MG63 (cell line): Measurements from ENCODE around the gene ZFP3. TPM values are rescaled to one million over a fixed set of nuclear protein-coding genes. Genes with fewer than 3 reads are reported as not detected.
A peak's percentile ranks its signal among the peaks of the same experiment; 100 is the strongest.
"Not testable (repeated sequence)": the region's sequence is repeated elsewhere in the genome, so short reads cannot be mapped to it uniquely, and the experiment has no call there.

Experiments used
- DNase-seq: peaks from one replicate; pipeline ENCODE4 v3.0.0-alpha.2; 2020
- H3K27me3 ChIP-seq: fragments of 250-450 bp; sonication (Bioruptor Pico); 2 replicates; pipeline ENCODE4 v1.5.1; 2020; ENCODE audit warnings: mild to moderate bottlenecking, moderate library complexity
- H3K36me3 ChIP-seq: fragments of 250-450 bp; sonication (Bioruptor Pico); 2 replicates; pipeline ENCODE4 v1.5.1; 2020; ENCODE audit warnings: mild to moderate bottlenecking, moderate library complexity
- H3K4me3 ChIP-seq: fragments of 250-450 bp; sonication (Bioruptor Pico); 2 replicates; pipeline ENCODE4 v1.5.1; 2020; ENCODE audit warnings: mild to moderate bottlenecking, moderate library complexity
- H3K9me3 ChIP-seq: fragments of 250-450 bp; sonication (Bioruptor Pico); 2 replicates; pipeline ENCODE4 v1.5.1; 2020; ENCODE audit warnings: mild to moderate bottlenecking, moderate library complexity
- total RNA-seq: library from RNA; depleted of rRNA; stranded (reverse); fragments of >200 nt; shearing (Covaris generic); gene quantifications from 2 replicates; pipeline ENCODE4 v1.2.3, GENCODE V29; 2014; ENCODE audit warnings: low replicate concordance; rRNA removed

ZFP3 gene
- total RNA-seq, result 0.40 and 1.4 TPM in 2 replicates

- no peaks in the 10 kb centered on the region for H3K27me3 ChIP-seq
- DNase-seq, result peak; percentile 48
- H3K4me3 ChIP-seq, result peak within 1 kb of the TSS; percentile 44
- no peaks in the 10 kb centered on the region for H3K36me3 ChIP-seq
- H3K9me3 ChIP-seq, result no peaks in the 10 kb centered on the region
These were observed at the start of gene ZFP3 for GRCh38 chr17:5078106-5079028. TSS of gene ZFP3 (plus strand) at chr17:5078467. CDS start at chr17:5091505, 13,038 bp downstream.

GRCh38 chr17:5030168-5030567 is 48.1 kb upstream of the ZFP3 start:
- H3K9me3 ChIP-seq, H3K4me3 ChIP-seq, H3K27me3 ChIP-seq, DNase-seq, H3K36me3 ChIP-seq: not testable (repeated sequence)

GRCh38 chr17:5031365-5032082 is 46.7 kb upstream of the ZFP3 start:
- DNase-seq, result peak; percentile 72
- peak overlapping the region; percentile 36 for H3K4me3 ChIP-seq
- H3K27me3 ChIP-seq, result no peaks in the 10 kb centered on the region
- H3K36me3 ChIP-seq, result no peaks in the 10 kb centered on the region
- H3K9me3 ChIP-seq, result no peaks in the 10 kb centered on the region

- no peak overlapping the region for H3K4me3 ChIP-seq
- no peak for DNase-seq
- no peaks in the 10 kb centered on the region for H3K36me3 ChIP-seq
- H3K9me3 ChIP-seq, result no peaks in the 10 kb centered on the region
- no peaks in the 10 kb centered on the region for H3K27me3 ChIP-seq
These were observed 45.4 kb upstream of the ZFP3 start for GRCh38 chr17:5032865-5033264.

- DNase-seq, result no peak
- H3K9me3 ChIP-seq, result no peaks in the 10 kb centered on the region
These were observed 44.8 kb upstream of the ZFP3 start for GRCh38 chr17:5033352-5034015.

GRCh38 chr17:5034063-5034462 is 44.2 kb upstream of the ZFP3 start:
- no peak overlapping the region for H3K4me3 ChIP-seq
- no peaks in the 10 kb centered on the region for H3K36me3 ChIP-seq
- H3K27me3 ChIP-seq, result no peaks in the 10 kb centered on the region
- no peak for DNase-seq
- H3K9me3 ChIP-seq, result no peaks in the 10 kb centered on the region

More at GRCh38 chr17:5033352-5034015, 44.8 kb upstream of the ZFP3 start:
- H3K36me3 ChIP-seq, result no peaks in the 10 kb centered on the region
- no peak overlapping the region for H3K4me3 ChIP-seq
- H3K27me3 ChIP-seq, result no peaks in the 10 kb centered on the region

GRCh38 chr17:5034651-5035050 is 43.6 kb upstream of the ZFP3 start:
- no peak for DNase-seq
- Histone ChIP-seq H3K4me3 (no peak overlapping the region), H3K27me3 (no peaks in the 10 kb centered on the region), H3K9me3 (no peaks in the 10 kb centered on the region), H3K36me3 (no peaks in the 10 kb centered on the region)

GRCh38 chr17:5035315-5035714 is 43.0 kb upstream of the ZFP3 start, which contains the start of gene SLC52A1:
TSS of gene SLC52A1 (minus strand) at chr17:5035426. CDS start at chr17:5034606, 820 bp downstream.
- peak within 1 kb of the TSS; percentile 17 for H3K4me3 ChIP-seq
- H3K27me3 ChIP-seq, result no peaks in the 10 kb centered on the region
- H3K9me3 ChIP-seq, result no peaks in the 10 kb centered on the region
- DNase-seq, result no peak
- H3K36me3 ChIP-seq, result no peaks in the 10 kb centered on the region

- Histone ChIP-seq H3K36me3 (no peaks in the 10 kb centered on the region), H3K9me3 (no peaks in the 10 kb centered on the region), H3K4me3 (no peak overlapping the region), H3K27me3 (no peaks in the 10 kb centered on the region)
- DNase-seq, result no peak
These were observed 35.9 kb upstream of the ZFP3 start for GRCh38 chr17:5042157-5043022.

- no peaks in the 10 kb centered on the region for H3K9me3 ChIP-seq
- H3K36me3 ChIP-seq, result no peaks in the 10 kb centered on the region
- no peak for DNase-seq
- H3K4me3 ChIP-seq, result no peak overlapping the region
- H3K27me3 ChIP-seq, result no peaks in the 10 kb centered on the region
These were observed 34.7 kb upstream of the ZFP3 start for GRCh38 chr17:5043524-5043923.

- H3K9me3 ChIP-seq, result no peaks in the 10 kb centered on the region
- no peaks in the 10 kb centered on the region for H3K27me3 ChIP-seq
- no peaks in the 10 kb centered on the region for H3K36me3 ChIP-seq
- no peak for DNase-seq
- H3K4me3 ChIP-seq, result no peak overlapping the region
These were observed 33.6 kb upstream of the ZFP3 start for GRCh38 chr17:5044630-5045029.

GRCh38 chr17:5045496-5045895 is 32.8 kb upstream of the ZFP3 start:
- Histone ChIP-seq H3K4me3 (no peak overlapping the region), H3K36me3 (no peaks in the 10 kb centered on the region), H3K9me3 (no peaks in the 10 kb centered on the region), H3K27me3 (no peaks in the 10 kb centered on the region)
- no peak for DNase-seq

GRCh38 chr17:5047446-5047845 is 30.8 kb upstream of the ZFP3 start:
- Histone ChIP-seq H3K36me3 (no peaks in the 10 kb centered on the region), H3K27me3 (no peaks in the 10 kb centered on the region), H3K9me3 (no peaks in the 10 kb centered on the region), H3K4me3 (no peak overlapping the region)
- DNase-seq, result no peak

- Histone ChIP-seq H3K9me3 (no peaks in the 10 kb centered on the region), H3K36me3 (no peaks in the 10 kb centered on the region), H3K4me3 (no peak overlapping the region), H3K27me3 (no peaks in the 10 kb centered on the region)
- no peak for DNase-seq
These were observed 28.9 kb upstream of the ZFP3 start for GRCh38 chr17:5049314-5049841.

- H3K27me3 ChIP-seq, result no peaks in the 10 kb centered on the region
- H3K36me3 ChIP-seq, result no peaks in the 10 kb centered on the region
- no peak overlapping the region for H3K4me3 ChIP-seq
- DNase-seq, result no peak
- H3K9me3 ChIP-seq, result no peaks in the 10 kb centered on the region
These were observed 28.0 kb upstream of the ZFP3 start for GRCh38 chr17:5050278-5050677.

GRCh38 chr17:5055543-5055942 is 22.7 kb upstream of the ZFP3 start:
- H3K9me3 ChIP-seq, result no peaks in the 10 kb centered on the region
- H3K4me3 ChIP-seq, result no peak overlapping the region
- no peak for DNase-seq
- no peaks in the 10 kb centered on the region for H3K27me3 ChIP-seq
- H3K36me3 ChIP-seq, result no peaks in the 10 kb centered on the region
